ENCODE results near the gene TMEM176A. TPM values are rescaled to one million over a fixed set of nuclear protein-coding genes. Genes with fewer than 3 reads are reported as not detected.

The TMEM176A gene
- total RNA-seq, 1 donor from 2014 or later, result 1.3 TPM

- Mint-ChIP-seq H3K36me3 (ENCODE audit: unreplicated experiment) (no peaks in the 10 kb centered on the region), H3K27ac (ENCODE audit: unreplicated experiment) (no peak within 1 kb of the TSS), H3K9me3 (ENCODE audit: unreplicated experiment) (peaks cover 3% of the 10 kb centered on the region), H3K4me3 (ENCODE audit: unreplicated experiment) (no peak within 1 kb of the TSS), H3K4me1 (ENCODE audit: low read depth, unreplicated experiment) (no peaks in the 10 kb centered on the region), H3K27me3 (ENCODE audit: unreplicated experiment) (peaks cover 7% of the 10 kb centered on the region)
- no peak for TF ChIP-seq CTCF (IDR thresholded peaks at IDR 0.05; ENCODE audit: partially characterized antibody, unreplicated experiment)
- no peak for DNase-seq
Measured at GRCh38 chr7:150852371-150852905, 51.9 kb downstream of the TMEM176A start, which contains the start of gene AOC1. Gene AOC1 (plus strand): TSS chr7:150852517. CDS start chr7:150856471, 3,954 bp downstream.

GRCh38 chr7:150854066-150855000, 53.8 kb downstream of the TMEM176A start:
- Mint-ChIP-seq H3K4me3 (ENCODE audit: unreplicated experiment) (no peak overlapping the region), H3K4me1 (ENCODE audit: low read depth, unreplicated experiment) (no peaks in the 10 kb centered on the region), H3K27me3 (ENCODE audit: unreplicated experiment) (peaks cover 6% of the 10 kb centered on the region), H3K9me3 (ENCODE audit: unreplicated experiment) (peaks cover 3% of the 10 kb centered on the region), H3K27ac (ENCODE audit: unreplicated experiment) (no peak overlapping the region), H3K36me3 (ENCODE audit: unreplicated experiment) (no peaks in the 10 kb centered on the region)
- no peak for TF ChIP-seq CTCF (IDR thresholded peaks at IDR 0.05; ENCODE audit: partially characterized antibody, unreplicated experiment)
- DNase-seq, result no peak

Other genes starting within 250 kb of the TMEM176A start
- not detected for gene GIMAP4, start 233.4 kb upstream of the TMEM176A start, total RNA-seq (ENCODE audit: unreplicated experiment)
- not detected for gene GIMAP6, start 168.4 kb upstream of the TMEM176A start, total RNA-seq (ENCODE audit: unreplicated experiment)
- not detected for gene GIMAP2, start 115.1 kb upstream of the TMEM176A start, total RNA-seq (ENCODE audit: unreplicated experiment)
- gene GIMAP1, start 84.2 kb upstream of the TMEM176A start, total RNA-seq (ENCODE audit: unreplicated experiment), result not detected
- gene GIMAP5, start 63.4 kb upstream of the TMEM176A start, total RNA-seq (ENCODE audit: unreplicated experiment), result not detected
- gene TMEM176B, start 405 bp upstream of the TMEM176A start, total RNA-seq (ENCODE audit: unreplicated experiment), result 0.44 TPM
- gene AOC1, start 51.7 kb downstream of the TMEM176A start, total RNA-seq (ENCODE audit: unreplicated experiment), result not detected
- 73.7 TPM for gene KCNH2, start 177.6 kb downstream of the TMEM176A start, total RNA-seq (ENCODE audit: unreplicated experiment)
- gene NOS3, start 190.2 kb downstream of the TMEM176A start, total RNA-seq (ENCODE audit: unreplicated experiment), result 0.86 TPM
- gene ATG9B, start 223.7 kb downstream of the TMEM176A start, total RNA-seq (ENCODE audit: unreplicated experiment), result 9.4 TPM
- 57.1 TPM for gene ABCB8, start 227.7 kb downstream of the TMEM176A start, total RNA-seq (ENCODE audit: unreplicated experiment)
- 10.8 TPM for gene ASIC3, start 247.8 kb downstream of the TMEM176A start, total RNA-seq (ENCODE audit: unreplicated experiment)